Measurements from ENCODE around the gene PTGFRN.

- TF ChIP-seq POLR2A (IDR thresholded peaks at IDR 0.05) (no peak), CTCF (IDR thresholded peaks at IDR 0.05) (no peak), EP300 (IDR thresholded peaks at IDR 0.05) (no peak)
Observed at GRCh38 chr1:116942344-116942743, 32.6 kb downstream of the PTGFRN start.
